Measurements from ENCODE around the gene PIK3CB.

Gene PIK3CB

GRCh38 chr3:138861798-138862197 is 27.1 kb upstream of the PIK3CB start:
- Histone ChIP-seq H3K4me2 (ENCODE audit: low read depth, low read length) (no peak overlapping the region), H2AFZ (ENCODE audit: low read length) (no peak overlapping the region), H3F3A (ENCODE audit: insufficient read depth, low read length) (no peaks in the 10 kb centered on the region), H3K36me3 (replicated peaks; ENCODE audit: insufficient read depth, low read length) (no peaks in the 10 kb centered on the region), H3K4me3 (ENCODE audit: low read length) (no peak overlapping the region), H3K9me2 (replicated peaks; ENCODE audit: insufficient read depth, low read length) (no peaks in the 10 kb centered on the region), H3K79me2 (ENCODE audit: low read length) (no peaks in the 10 kb centered on the region), H3K27me3 (replicated peaks; ENCODE audit: insufficient read depth, low read length) (no peaks in the 10 kb centered on the region), H4K20me1 (ENCODE audit: insufficient read depth, low read length) (no peaks in the 10 kb centered on the region), H3K27ac (ENCODE audit: low read length) (no peak overlapping the region), H3K9me3 (replicated peaks; ENCODE audit: insufficient read depth, low read length) (no peaks in the 10 kb centered on the region), H3K9ac (ENCODE audit: low read length) (no peak overlapping the region), H3K4me1 (ENCODE audit: low read length) (no peaks in the 10 kb centered on the region)
- no peak for TF ChIP-seq EZH2 (optimal IDR thresholded peaks at IDR 0.05; ENCODE audit: low read depth, low read length)
- no peak for TF ChIP-seq EZH2phosphoT487 (IDR thresholded peaks at IDR 0.05; ENCODE audit: low read length)
- TF ChIP-seq CTCF (IDR thresholded peaks at IDR 0.05; ENCODE audit: low read length) = no peak
- no peak for DNase-seq

- H3K36me3 ChIP-seq (replicated peaks; ENCODE audit: insufficient read depth, low read length) = no peaks in the 10 kb centered on the region
- H3K9me2 ChIP-seq (replicated peaks; ENCODE audit: insufficient read depth, low read length) = no peaks in the 10 kb centered on the region
- H3K9ac ChIP-seq (ENCODE audit: low read length) = no peak overlapping the region
- H3K27ac ChIP-seq (ENCODE audit: low read length) = no peak overlapping the region
- TF ChIP-seq CTCF (IDR thresholded peaks at IDR 0.05; ENCODE audit: low read length) = no peak
- no peak for TF ChIP-seq EZH2 (optimal IDR thresholded peaks at IDR 0.05; ENCODE audit: low read depth, low read length)
- no peak for TF ChIP-seq EZH2phosphoT487 (IDR thresholded peaks at IDR 0.05; ENCODE audit: low read length)
- no peaks in the 10 kb centered on the region for H3K79me2 ChIP-seq (ENCODE audit: low read length)
- H3K4me1 ChIP-seq (ENCODE audit: low read length) = no peaks in the 10 kb centered on the region
- no peaks in the 10 kb centered on the region for H3F3A ChIP-seq (ENCODE audit: insufficient read depth, low read length)
- H3K4me2 ChIP-seq (ENCODE audit: low read depth, low read length) = no peak overlapping the region
- DNase-seq = no peak
- H3K4me3 ChIP-seq (ENCODE audit: low read length) = no peak overlapping the region
- no peaks in the 10 kb centered on the region for H3K9me3 ChIP-seq (replicated peaks; ENCODE audit: insufficient read depth, low read length)
- no peaks in the 10 kb centered on the region for H4K20me1 ChIP-seq (ENCODE audit: insufficient read depth, low read length)
- no peaks in the 10 kb centered on the region for H3K27me3 ChIP-seq (replicated peaks; ENCODE audit: insufficient read depth, low read length)
- H2AFZ ChIP-seq (ENCODE audit: low read length) = no peak overlapping the region
Observed at GRCh38 chr3:138856799-138857198, 22.1 kb upstream of the PIK3CB start.

- Histone ChIP-seq H4K20me1 (ENCODE audit: insufficient read depth, low read length) (no peaks in the 10 kb centered on the region), H3K9me3 (replicated peaks; ENCODE audit: insufficient read depth, low read length) (no peaks in the 10 kb centered on the region), H3K36me3 (replicated peaks; ENCODE audit: insufficient read depth, low read length) (no peaks in the 10 kb centered on the region), H3K9ac (ENCODE audit: low read length) (no peak overlapping the region), H3K4me2 (ENCODE audit: low read depth, low read length) (no peak overlapping the region), H3K9me2 (replicated peaks; ENCODE audit: insufficient read depth, low read length) (no peaks in the 10 kb centered on the region), H2AFZ (ENCODE audit: low read length) (no peak overlapping the region), H3K79me2 (ENCODE audit: low read length) (no peaks in the 10 kb centered on the region), H3F3A (ENCODE audit: insufficient read depth, low read length) (no peaks in the 10 kb centered on the region), H3K4me3 (ENCODE audit: low read length) (no peak overlapping the region), H3K4me1 (ENCODE audit: low read length) (no peaks in the 10 kb centered on the region), H3K27me3 (replicated peaks; ENCODE audit: insufficient read depth, low read length) (no peaks in the 10 kb centered on the region), H3K27ac (ENCODE audit: low read length) (no peak overlapping the region)
- no peak for DNase-seq
- TF ChIP-seq EZH2phosphoT487 (IDR thresholded peaks at IDR 0.05; ENCODE audit: low read length) = no peak
- no peak for TF ChIP-seq CTCF (IDR thresholded peaks at IDR 0.05; ENCODE audit: low read length)
- TF ChIP-seq EZH2 (optimal IDR thresholded peaks at IDR 0.05; ENCODE audit: low read depth, low read length) = no peak
Observed at GRCh38 chr3:138854940-138855339, 20.2 kb upstream of the PIK3CB start.
